Gastroesophageal sphincter (tissue), 3 donors: Measurements from ENCODE around the gene ADGRL1.

Experiments
- POLR2A ChIP-seq, 2 donors: fragments of 450-650 bp; IDR thresholded peaks; one replicate each; pipeline ENCODE4 v1.6.1; 2017; ENCODE audit warnings: antibody characterized with exemption in 2 of 2, mild to moderate bottlenecking in 2 of 2, moderate library complexity in 1 of 2
- POLR2AphosphoS5 ChIP-seq: sonication (generic); formaldehyde crosslinking; IDR thresholded peaks from one replicate; pipeline ENCODE4 v1.6.1; 2017; ENCODE audit warnings: antibody characterized with exemption
- TF ChIP-seq, protein P1 (sequence below), 4 experiments: fragments of 200-600 bp in 2 of 4; fragments of 450-650 bp in 2 of 4; sonication (generic) in 1 of 4; IDR thresholded peaks; one replicate each; pipeline ENCODE4 v1.5.1; 2017 to 2019; ENCODE audit warnings: antibody characterized with exemption in 4 of 4, mild to moderate bottlenecking in 2 of 4, moderate library complexity in 2 of 4

DNA sequence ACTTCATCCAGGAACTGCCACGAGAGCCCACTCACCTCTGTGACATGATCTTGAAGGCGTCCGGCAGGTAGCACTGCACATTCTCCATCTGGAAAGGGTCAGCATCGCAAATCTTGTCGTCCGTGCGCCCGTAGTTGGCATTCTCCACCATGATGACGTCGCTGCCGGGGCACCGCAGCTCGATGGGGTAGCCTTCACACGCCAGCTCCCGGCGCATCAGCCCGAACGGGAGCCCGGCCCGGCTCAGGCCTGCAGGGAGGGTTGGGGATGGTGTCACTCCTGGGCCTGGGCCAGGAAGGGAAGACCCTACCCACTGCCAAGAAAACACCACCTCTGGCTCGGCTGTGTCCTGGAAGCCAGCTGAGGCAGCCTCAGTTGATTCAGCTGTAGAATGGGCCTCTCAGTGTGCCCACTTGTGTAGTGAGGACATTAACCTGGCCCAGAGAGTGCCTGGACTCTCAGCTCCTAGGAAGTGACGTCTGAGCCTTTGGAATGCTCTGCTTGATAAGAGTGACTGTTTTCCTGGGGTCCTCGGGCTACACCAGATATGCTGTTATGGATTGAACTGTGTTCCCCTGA is 28.4 kb downstream of the ADGRL1 start:
- TF ChIP-seq, protein P1, sequence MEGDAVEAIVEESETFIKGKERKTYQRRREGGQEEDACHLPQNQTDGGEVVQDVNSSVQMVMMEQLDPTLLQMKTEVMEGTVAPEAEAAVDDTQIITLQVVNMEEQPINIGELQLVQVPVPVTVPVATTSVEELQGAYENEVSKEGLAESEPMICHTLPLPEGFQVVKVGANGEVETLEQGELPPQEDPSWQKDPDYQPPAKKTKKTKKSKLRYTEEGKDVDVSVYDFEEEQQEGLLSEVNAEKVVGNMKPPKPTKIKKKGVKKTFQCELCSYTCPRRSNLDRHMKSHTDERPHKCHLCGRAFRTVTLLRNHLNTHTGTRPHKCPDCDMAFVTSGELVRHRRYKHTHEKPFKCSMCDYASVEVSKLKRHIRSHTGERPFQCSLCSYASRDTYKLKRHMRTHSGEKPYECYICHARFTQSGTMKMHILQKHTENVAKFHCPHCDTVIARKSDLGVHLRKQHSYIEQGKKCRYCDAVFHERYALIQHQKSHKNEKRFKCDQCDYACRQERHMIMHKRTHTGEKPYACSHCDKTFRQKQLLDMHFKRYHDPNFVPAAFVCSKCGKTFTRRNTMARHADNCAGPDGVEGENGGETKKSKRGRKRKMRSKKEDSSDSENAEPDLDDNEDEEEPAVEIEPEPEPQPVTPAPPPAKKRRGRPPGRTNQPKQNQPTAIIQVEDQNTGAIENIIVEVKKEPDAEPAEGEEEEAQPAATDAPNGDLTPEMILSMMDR (IDR thresholded peaks at IDR 0.05), result no peak
- TF ChIP-seq POLR2AphosphoS5 (no peak), POLR2A (IDR thresholded peaks at IDR 0.05) (no peak)
